GM21447 (cell line): ENCODE measurements around the gene SPATA9.

Source experiments
- ATAC-seq: cut with Tn5 transposase; IDR thresholded peaks from one replicate; pipeline ENCODE4 v1.9.1; 2021; ENCODE audit not compliant: unreplicated experiment

The SPATA9 gene

GRCh38 chr5:95689680-95690079 lies 6.9 kb upstream of the SPATA9 start:
- ATAC-seq = no peak

GRCh38 chr5:95686651-95687050 lies 3.9 kb upstream of the SPATA9 start:
- ATAC-seq = no peak

GRCh38 chr5:95684361-95684760 lies 1.6 kb upstream of the SPATA9 start:
- ATAC-seq = no peak

GRCh38 chr5:95673081-95673480 lies 9.7 kb downstream of the SPATA9 start:
- no peak for ATAC-seq

GRCh38 chr5:95672641-95673040 lies 10.2 kb downstream of the SPATA9 start:
- no peak for ATAC-seq

- no peak for ATAC-seq
Observed at GRCh38 chr5:95671826-95672225, 11.0 kb downstream of the SPATA9 start.

GRCh38 chr5:95670568-95670967 lies 12.2 kb downstream of the SPATA9 start:
- no peak for ATAC-seq

GRCh38 chr5:95669985-95670384 lies 12.8 kb downstream of the SPATA9 start:
- no peak for ATAC-seq

GRCh38 chr5:95669540-95669939 lies 13.3 kb downstream of the SPATA9 start:
- ATAC-seq = no peak

GRCh38 chr5:95668728-95669127 lies 14.1 kb downstream of the SPATA9 start:
- no peak for ATAC-seq

GRCh38 chr5:95668216-95668615 lies 14.6 kb downstream of the SPATA9 start:
- ATAC-seq = no peak

GRCh38 chr5:95667678-95668077 lies 15.1 kb downstream of the SPATA9 start:
- no peak for ATAC-seq

- ATAC-seq = no peak
Observed at GRCh38 chr5:95667061-95667618, 15.7 kb downstream of the SPATA9 start.

GRCh38 chr5:95664204-95664786 lies 18.5 kb downstream of the SPATA9 start:
- ATAC-seq = no peak

GRCh38 chr5:95662946-95663345 lies 19.8 kb downstream of the SPATA9 start:
- ATAC-seq = no peak

- no peak for ATAC-seq
Observed at GRCh38 chr5:95660060-95660459, 22.7 kb downstream of the SPATA9 start.

GRCh38 chr5:95655575-95655974 lies 27.2 kb downstream of the SPATA9 start:
- no peak for ATAC-seq

- ATAC-seq = no peak
Observed at GRCh38 chr5:95654196-95654595, 28.6 kb downstream of the SPATA9 start.

- no peak for ATAC-seq
Observed at GRCh38 chr5:95652849-95653248, 29.9 kb downstream of the SPATA9 start.

- no peak for ATAC-seq
Observed at GRCh38 chr5:95649842-95650620, 32.8 kb downstream of the SPATA9 start.

- no peak for ATAC-seq
Observed at GRCh38 chr5:95649274-95649673, 33.5 kb downstream of the SPATA9 start.
